HepG2 (cell line): Measurements from ENCODE around the gene GLO1. TPM values are rescaled to one million over a fixed set of nuclear protein-coding genes. Genes with fewer than 3 reads are reported as not detected.

Experiments used
- ATAC-seq: fragments of 200-7000 bp; cut with Tn5 transposase; 3 replicates; pipeline ENCODE4 v1.9.1; 2020; ENCODE audit warnings: mild to moderate bottlenecking, moderate library complexity
- BruUV-seq: library from RNA; stranded (reverse); fragments of 400-500 nt; replicated peaks from 2 replicates; lab custom pipeline; 2021; lab: Mats Ljungman, UMichigan
- CTCF ChIA-PET: fragments of 300-600 bp; formaldehyde crosslinking; extraction: SDS; loops from one replicate; lab custom pipeline; 2021; ENCODE audit warnings: low total read pairs, inconsistent platforms, low intra/inter-chr PET ratio; lab: Yijun Ruan, JAX
- POLR2A ChIA-PET: fragments of 350-600 bp; sonication (Branson Sonifier 250); formaldehyde crosslinking; loops from one replicate; lab custom pipeline; 2020; ENCODE audit warnings: antibody characterized with exemption, inconsistent platforms; lab: Yijun Ruan, JAX
- DNase-seq: peaks from one replicate; pipeline ENCODE4 v3.0.0-alpha.2; 2015; ENCODE audit warnings: low spot score
- FAIRE-seq: peaks from 3 replicates; lab custom pipeline; 2011; peaks lifted over from hg19 to GRCh38; lab: Jason Lieb, UNC
- H2AFZ ChIP-seq: one replicate; pipeline ENCODE4 v1.6.1; 2011; ENCODE audit warnings: low read length, inconsistent platforms
- H3K27ac ChIP-seq: fragments of 300-600 bp; 3 replicates; pipeline ENCODE4 v1.8.0; 2011; ENCODE audit warnings: mixed run types, mild to moderate bottlenecking, mixed read lengths, low read length, inconsistent platforms; ENCODE audit not compliant: insufficient read depth; ENCODE audit errors: extremely low read length
- H3K27me3 ChIP-seq, 2 experiments: fragments of 200-600 bp in 1 of 2; 2 replicates in 1 of 2; 3 replicates in 1 of 2; pipeline versions ENCODE4 v1.6.0 to v1.8.0; 2011; ENCODE audit warnings: low read length in 2 of 2, mild to moderate bottlenecking in 2 of 2, moderate library complexity in 2 of 2, inconsistent platforms in 1 of 2; ENCODE audit not compliant: insufficient read depth in 2 of 2, control insufficient read depth in 1 of 2
- H3K36me3 ChIP-seq, 2 experiments: fragments of 200-600 bp in 1 of 2; replicated peaks in 1 of 2; 2 replicates in 1 of 2; 3 replicates in 1 of 2; pipeline versions ENCODE4 v1.5.1 to v1.8.0; 2011; ENCODE audit warnings: low read length in 2 of 2, inconsistent platforms in 1 of 2; ENCODE audit not compliant: insufficient read depth in 2 of 2, control insufficient read depth in 1 of 2
- H3K4me1 ChIP-seq: 2 replicates; pipeline ENCODE4 v1.5.1; 2012; ENCODE audit warnings: low read length, inconsistent platforms; ENCODE audit not compliant: insufficient read depth
- H3K4me2 ChIP-seq: 2 replicates; pipeline ENCODE4 v1.6.0; 2011; ENCODE audit warnings: low read depth, low read length, inconsistent platforms
- H3K4me3 ChIP-seq, 3 experiments: fragments of 200-600 bp in 1 of 3; sonication (generic), shearing (Covaris generic) in 1 of 3; replicated peaks in 1 of 3; 2 replicates each; pipeline ENCODE4 v1.5.1; 2011 to 2016; ENCODE audit warnings: low read length in 3 of 3, inconsistent platforms in 2 of 3, low read depth in 2 of 3, mild to moderate bottlenecking in 2 of 3, control low read depth in 1 of 3, mixed read lengths in 1 of 3; ENCODE audit not compliant: insufficient read depth in 1 of 3
- H3K79me2 ChIP-seq: one replicate; pipeline ENCODE4 v1.6.1; 2011; ENCODE audit warnings: low read length, inconsistent platforms; ENCODE audit not compliant: insufficient read depth
- H3K9ac ChIP-seq: 2 replicates; pipeline ENCODE4 v1.6.0; 2011; ENCODE audit warnings: mild to moderate bottlenecking, low read depth, low read length, inconsistent platforms; ENCODE audit not compliant: insufficient read depth
- H3K9me3 ChIP-seq: 2 replicates; pipeline ENCODE4 v1.5.1; 2012; ENCODE audit warnings: mild to moderate bottlenecking, low read length
- H4K20me1 ChIP-seq: 2 replicates; pipeline ENCODE4 v1.6.0; 2011; ENCODE audit warnings: inconsistent platforms, mild to moderate bottlenecking, low read length, moderate library complexity; ENCODE audit not compliant: insufficient read depth
- AFF4 ChIP-seq: sonication (generic); formaldehyde crosslinking; IDR thresholded peaks from 2 replicates; pipeline ENCODE4 v1.4.0; 2020; ENCODE audit warnings: missing genetic modification reagents
- CC2D1A ChIP-seq: sonication (generic); formaldehyde crosslinking; IDR thresholded peaks from 2 replicates; pipeline ENCODE4 v1.8.1; 2023; ENCODE audit warnings: mild to moderate bottlenecking, missing genetic modification reagents
- ZBTB42 ChIP-seq: sonication (generic); formaldehyde crosslinking; IDR thresholded peaks from 2 replicates; pipeline ENCODE4 v1.5.0; 2020; ENCODE audit warnings: mild to moderate bottlenecking, missing genetic modification reagents
- ZNF121 ChIP-seq: sonication (generic); formaldehyde crosslinking; IDR thresholded peaks from 2 replicates; pipeline ENCODE4 v1.5.0; 2020; ENCODE audit warnings: mild to moderate bottlenecking, missing genetic modification reagents
- WGBS: methylation state at CpG from one replicate; pipeline ENCODE4 v1.1.6; 2017; ENCODE audit warnings: low lambda C conversion rate; 5-methylcytosine and 5-hydroxymethylcytosine counted together
- in situ Hi-C: cut with HindIII; loops from 2 replicates; pipeline ENCODE4 v1.10.0; 2017; ENCODE audit warnings: low pct_unique_long_range_greater_than_20kb; ENCODE audit not compliant: extremely low pct_ligation_motif_present
- intact Hi-C: fragments of 100-400 bp; cut with micrococcal nuclease; formaldehyde crosslinking; loops from one replicate; pipeline ENCODE4 v1.10.0; 2022; ENCODE audit not compliant: unreplicated experiment
- polyA plus RNA-seq, 8 experiments: library from polyadenylated mRNA; depleted of rRNA in 3 of 8; stranded (reverse) in 7 of 8; unstranded in 1 of 8; fragments of >200 nt; fragmentation: Illumina TruSeq in 4 of 8; extraction: Trizol in 4 of 8; gene quantifications; 2 replicates each; pipeline versions ENCODE4 v1.2.1 to v1.2.3, GENCODE V29; 2011 to 2016; ENCODE audit warnings: low read depth in 4 of 8, missing spikeins in 1 of 8, mixed read lengths in 1 of 8; ENCODE audit not compliant: insufficient read depth in 1 of 8
- total RNA-seq, 5 experiments: library from RNA; depleted of rRNA; stranded (reverse); fragments of >200 nt; fragmentation: Illumina TruSeq; extraction: Trizol; gene quantifications; 2 replicates each; pipeline ENCODE4 v1.2.3, GENCODE V29; 2016; ENCODE audit warnings: low read depth in 1 of 5

The GLO1 gene
- total and polyA plus RNA-seq, 2 of the 13 experiments (the other 11 are each of a cell fraction or from before 2014, with no cell fraction given), result 77.1 to 177 TPM

- ChIA-PET POLR2A (no interaction called here), CTCF (no interaction called here)
- no peak overlapping the region for H3K4me3 ChIP-seq
- in situ Hi-C loops (no loop called here), intact Hi-C loops (no loop called here)
- no TSS peak for BruUV-seq
- H3K4me1 ChIP-seq, result peaks cover 6% of the 10 kb centered on the region; the same call in 1 of the 2 replicates
- no peaks in the 10 kb centered on the region for H3K79me2 ChIP-seq
- no peaks in the 10 kb centered on the region for H3K36me3 ChIP-seq
- H3K4me2 ChIP-seq, result no peak overlapping the region
- ATAC-seq (no peak), FAIRE-seq (no peak), DNase-seq (no peak)
- H4K20me1 ChIP-seq, result no peaks in the 10 kb centered on the region
- WGBS, result 67% methylated on average over 1 of the region's 1 CpG
- peaks cover 0 to 3% of the 10 kb centered on the region in 2 experiments; a peak in 1 of 5 replicates for H3K27me3 ChIP-seq
- no peak overlapping the region for H3K9ac ChIP-seq
- H3K9me3 ChIP-seq, result no peaks in the 10 kb centered on the region
- H2AFZ ChIP-seq, result no peak overlapping the region
- no peak overlapping the region for H3K27ac ChIP-seq
- TF ChIP-seq ZBTB42 (no peak), AFF4 (no peak)
Observed at GRCh38 chr6:38719358-38719757, 16.4 kb upstream of the GLO1 start.

DNA sequence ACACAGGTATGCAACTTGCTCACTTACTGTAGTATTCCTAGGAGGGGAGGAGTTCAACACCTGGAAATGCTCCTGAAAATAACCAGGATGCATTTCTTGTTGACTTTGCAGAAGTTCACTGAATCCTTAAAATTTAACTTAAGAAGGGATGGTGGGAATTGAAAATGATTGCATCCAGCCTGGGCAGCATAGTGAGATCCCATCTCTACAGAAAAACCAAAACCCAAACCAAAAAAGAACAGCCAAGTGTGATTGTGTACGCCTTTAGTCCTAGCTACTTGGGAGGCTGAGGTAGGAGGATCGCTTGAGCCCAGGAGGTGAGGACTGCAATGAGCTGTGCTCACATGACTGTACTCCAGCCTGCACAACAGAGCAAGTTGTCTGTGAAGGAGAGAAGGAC is 13.9 kb upstream of the GLO1 start:
- DNase-seq, result no peak
- no peak for ATAC-seq
- H3K27ac ChIP-seq, result no peak overlapping the region
- H3K9me3 ChIP-seq, result no peaks in the 10 kb centered on the region
- no peak for TF ChIP-seq CC2D1A (CRISPR knock-in tag)
- TF ChIP-seq ZNF121 (CRISPR knock-in tag), result peak; percentile 40; the same call in 1 of the 2 replicates
- peaks cover 6% of the 10 kb centered on the region; the same call in 1 of the 2 replicates for H3K4me1 ChIP-seq
- no peak overlapping the region for H3K4me3 ChIP-seq
- intact Hi-C loops, result no loop called here
- ChIA-PET CTCF (no interaction called here), POLR2A (no interaction called here)
- in situ Hi-C loops, result no loop called here
- no peaks in the 10 kb centered on the region for H4K20me1 ChIP-seq
- peaks cover 0 to 9% of the 10 kb centered on the region in 2 experiments; a peak in 1 of 5 replicates for H3K27me3 ChIP-seq
- BruUV-seq, result no TSS peak
- no peaks in the 10 kb centered on the region for H3K79me2 ChIP-seq
- 90% methylated on average over 2 of the region's 2 CpGs for WGBS
- no peaks in the 10 kb centered on the region for H3K36me3 ChIP-seq
- no peak overlapping the region for H3K9ac ChIP-seq
- no peak for FAIRE-seq
- no peak overlapping the region for H3K4me2 ChIP-seq
- H2AFZ ChIP-seq, result no peak overlapping the region
